Measurements from ENCODE around the gene SMYD3.

The SMYD3 gene

GRCh38 chr1:245751726-245752470 is 755.2 kb downstream of the SMYD3 start:
- H3K4me3 ChIP-seq (ENCODE audit: low read depth in 1 of 2, low read length in 2 of 2) = no peak overlapping the region
- H3K4me2 ChIP-seq (ENCODE audit: insufficient read depth, low read length) = no peak overlapping the region
- no peaks in the 10 kb centered on the region for H3K79me2 ChIP-seq (ENCODE audit: insufficient read depth, low read length)
- DNase-seq (no peak), ATAC-seq (ENCODE audit: insufficient read depth, low read depth) (no peak)
- H4K20me1 ChIP-seq (ENCODE audit: insufficient read depth, low read length) = no peaks in the 10 kb centered on the region
- H3K9ac ChIP-seq (ENCODE audit: low read depth, low read length) = no peak overlapping the region
- peaks cover 7% of the 10 kb centered on the region; the same call in 1 of the 2 replicates for H3K36me3 ChIP-seq (ENCODE audit: insufficient read depth, low read length)
- H3K27ac ChIP-seq (ENCODE audit: low read length) = no peak overlapping the region
- no peak for TF ChIP-seq EZH2 (IDR thresholded peaks at IDR 0.05; ENCODE audit: borderline replicate concordance, low read depth, low read length, severe bottlenecking)
- no peak for TF ChIP-seq CTCF (IDR thresholded peaks at IDR 0.05; ENCODE audit: borderline replicate concordance, extremely low read depth, low read length, poor library complexity, severe bottlenecking)
- H3K27me3 ChIP-seq (ENCODE audit: insufficient read depth, low read length, poor library complexity) = no peaks in the 10 kb centered on the region
- no peak overlapping the region for H2AFZ ChIP-seq (ENCODE audit: low read depth, low read length)
- no peaks in the 10 kb centered on the region for H3K4me1 ChIP-seq (ENCODE audit: insufficient read depth, low read length)
- H3K9me3 ChIP-seq (ENCODE audit: insufficient read depth, low read length, severe bottlenecking) = no peaks in the 10 kb centered on the region

GRCh38 chr1:245751116-245751515 is 756.0 kb downstream of the SMYD3 start:
- TF ChIP-seq EZH2 (IDR thresholded peaks at IDR 0.05; ENCODE audit: borderline replicate concordance, low read depth, low read length, severe bottlenecking) (no peak), CTCF (IDR thresholded peaks at IDR 0.05; ENCODE audit: borderline replicate concordance, extremely low read depth, low read length, poor library complexity, severe bottlenecking) (no peak)
- Histone ChIP-seq H4K20me1 (ENCODE audit: insufficient read depth, low read length) (no peaks in the 10 kb centered on the region), H3K36me3 (ENCODE audit: insufficient read depth, low read length) (peaks cover 7% of the 10 kb centered on the region; the same call in 1 of the 2 replicates), H3K4me1 (ENCODE audit: insufficient read depth, low read length) (no peaks in the 10 kb centered on the region), H3K27me3 (ENCODE audit: insufficient read depth, low read length, poor library complexity) (no peaks in the 10 kb centered on the region), H3K79me2 (ENCODE audit: insufficient read depth, low read length) (no peaks in the 10 kb centered on the region), H2AFZ (ENCODE audit: low read depth, low read length) (no peak overlapping the region), H3K9ac (ENCODE audit: low read depth, low read length) (no peak overlapping the region), H3K9me3 (ENCODE audit: insufficient read depth, low read length, severe bottlenecking) (no peaks in the 10 kb centered on the region), H3K27ac (ENCODE audit: low read length) (no peak overlapping the region), H3K4me3 (ENCODE audit: low read depth in 1 of 2, low read length in 2 of 2) (no peak overlapping the region), H3K4me2 (ENCODE audit: insufficient read depth, low read length) (no peak overlapping the region)
- no peak for DNase-seq
- no peak for ATAC-seq (ENCODE audit: insufficient read depth, low read depth)

GRCh38 chr1:245750261-245750660 is 756.8 kb downstream of the SMYD3 start:
- no peak overlapping the region for H2AFZ ChIP-seq (ENCODE audit: low read depth, low read length)
- no peaks in the 10 kb centered on the region for H3K27me3 ChIP-seq (ENCODE audit: insufficient read depth, low read length, poor library complexity)
- ATAC-seq (ENCODE audit: insufficient read depth, low read depth) = no peak
- H3K79me2 ChIP-seq (ENCODE audit: insufficient read depth, low read length) = no peaks in the 10 kb centered on the region
- no peaks in the 10 kb centered on the region for H3K9me3 ChIP-seq (ENCODE audit: insufficient read depth, low read length, severe bottlenecking)
- peaks cover 7% of the 10 kb centered on the region; the same call in 1 of the 2 replicates for H3K36me3 ChIP-seq (ENCODE audit: insufficient read depth, low read length)
- H3K9ac ChIP-seq (ENCODE audit: low read depth, low read length) = no peak overlapping the region
- H3K4me2 ChIP-seq (ENCODE audit: insufficient read depth, low read length) = no peak overlapping the region
- no peak for DNase-seq
- no peak overlapping the region for H3K27ac ChIP-seq (ENCODE audit: low read length)
- H3K4me3 ChIP-seq (ENCODE audit: low read depth in 1 of 2, low read length in 2 of 2) = no peak overlapping the region
- no peaks in the 10 kb centered on the region for H4K20me1 ChIP-seq (ENCODE audit: insufficient read depth, low read length)
- H3K4me1 ChIP-seq (ENCODE audit: insufficient read depth, low read length) = no peaks in the 10 kb centered on the region
- TF ChIP-seq CTCF (IDR thresholded peaks at IDR 0.05; ENCODE audit: borderline replicate concordance, extremely low read depth, low read length, poor library complexity, severe bottlenecking) (no peak), EZH2 (IDR thresholded peaks at IDR 0.05; ENCODE audit: borderline replicate concordance, low read depth, low read length, severe bottlenecking) (no peak)

Data from DND-41 (cell line).